Choroid plexus epithelial cell (primary cell): ENCODE data around the gene ECSCR.
A peak's percentile ranks its signal among the peaks of the same experiment; 100 is the strongest.

Experiments
- DNase-seq: peaks from one replicate; pipeline ENCODE4 v3.0.0-alpha.2; 2010; ENCODE audit warnings: low read depth
- H3K4me3 ChIP-seq: 2 replicates; pipeline ENCODE4 v1.5.1; 2011; ENCODE audit warnings: low read depth, mild to moderate bottlenecking, control low read depth, low read length, moderate library complexity
- CTCF ChIP-seq: conservative IDR thresholded peaks from 2 replicates; pipeline ENCODE4 v1.5.1; 2011; ENCODE audit warnings: low read depth, mild to moderate bottlenecking, control low read depth, inconsistent platforms, low read length, moderate library complexity

Gene ECSCR

DNA sequence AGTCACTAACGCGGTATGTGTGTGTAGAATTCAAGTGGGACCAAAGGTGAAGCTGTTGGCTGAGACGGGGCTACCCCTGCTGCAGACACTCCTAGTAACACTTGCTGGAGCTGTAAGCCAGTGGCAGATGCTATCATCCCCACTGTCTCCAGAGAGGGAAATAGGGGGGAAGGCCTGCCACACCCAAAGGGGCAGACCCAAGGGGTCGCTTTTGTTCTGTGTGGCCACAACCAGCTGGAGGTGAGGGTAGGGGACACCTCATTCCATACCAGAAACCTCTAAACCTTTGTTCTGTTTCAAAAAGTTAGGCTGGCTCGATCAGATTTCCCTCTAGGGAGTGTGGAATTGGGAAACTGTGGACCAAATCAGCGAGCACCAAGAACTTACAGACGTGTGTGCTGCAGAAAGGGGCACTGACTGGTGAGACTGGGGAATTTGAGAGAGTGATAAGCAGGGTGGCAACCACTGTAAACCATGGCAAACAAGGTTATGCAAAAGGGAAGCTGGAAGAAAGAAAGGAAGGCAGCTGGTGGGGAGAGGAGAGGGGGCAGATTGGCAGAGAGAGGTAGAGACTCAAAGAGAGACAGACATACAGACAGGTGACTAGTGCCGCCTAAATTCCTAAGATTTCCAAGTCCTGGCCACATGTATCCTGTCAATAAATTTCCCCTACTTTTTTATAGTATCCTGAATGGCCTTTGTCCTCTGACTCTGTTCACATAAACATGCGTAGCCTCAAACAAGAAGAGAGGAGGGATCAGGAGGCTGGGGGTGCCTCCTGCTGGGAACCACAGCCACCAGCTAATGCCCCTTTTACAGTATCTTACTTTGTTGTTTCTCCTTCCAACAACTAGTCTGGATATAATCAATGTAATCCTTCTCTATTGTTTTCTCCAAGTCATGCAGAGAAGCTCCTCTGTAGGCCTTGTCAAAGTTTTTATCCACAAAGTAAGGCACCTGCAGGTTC lies 43.0 kb downstream of the ECSCR start:
- no peak for DNase-seq
- no peak for TF ChIP-seq CTCF
- H3K4me3 ChIP-seq, result no peak overlapping the region

GRCh38 chr5:139418793-139419192 lies 43.8 kb downstream of the ECSCR start:
- H3K4me3 ChIP-seq, result no peak overlapping the region
- no peak for DNase-seq
- no peak for TF ChIP-seq CTCF

DNA sequence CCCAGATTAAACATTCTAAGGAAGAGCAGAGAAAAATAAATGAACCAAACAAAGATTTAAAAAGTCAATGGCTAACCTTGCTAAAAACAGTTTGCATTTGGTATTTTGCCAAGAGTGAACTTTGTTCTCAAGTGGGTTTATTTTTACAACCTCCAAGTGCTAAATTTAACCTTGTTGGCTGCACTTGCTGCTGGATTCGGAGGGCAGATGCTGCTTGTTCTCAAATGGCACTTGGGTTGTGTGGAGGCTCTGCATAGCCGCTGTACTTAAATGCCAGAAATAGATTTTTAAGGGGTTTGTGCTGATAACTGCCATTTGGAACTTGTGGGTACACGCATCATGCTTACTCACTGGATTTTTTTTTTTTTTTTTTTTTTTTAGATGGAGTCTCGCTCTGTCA lies 45.3 kb downstream of the ECSCR start:
- no peak for TF ChIP-seq CTCF
- H3K4me3 ChIP-seq, result no peak overlapping the region

GRCh38 chr5:139416651-139417050 lies 45.9 kb downstream of the ECSCR start:
- DNase-seq, result no peak
- no peak for TF ChIP-seq CTCF
- H3K4me3 ChIP-seq, result no peak overlapping the region

More for the DNA sequence above, 45.3 kb downstream of the ECSCR start:
- DNase-seq, result peak; percentile 80

DNA sequence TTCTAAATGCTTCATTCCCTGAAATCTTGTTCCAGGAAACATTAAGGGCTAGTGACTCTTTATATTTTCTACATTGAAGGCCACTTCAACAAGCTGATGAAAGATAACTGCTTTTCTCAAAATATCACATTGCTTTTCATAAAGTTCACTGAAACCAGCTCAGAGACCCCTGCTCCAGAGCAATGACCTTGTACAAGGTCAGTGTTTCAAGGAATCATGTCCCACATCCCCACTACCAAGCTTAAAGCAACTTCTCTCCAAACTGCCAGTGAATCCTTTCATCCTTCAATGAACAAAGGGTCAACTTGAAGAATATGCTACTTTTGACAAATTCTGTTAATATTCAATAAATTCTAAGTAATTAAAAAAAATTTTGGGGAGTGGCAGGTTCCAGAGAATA lies 46.7 kb downstream of the ECSCR start:
- TF ChIP-seq CTCF, result no peak
- no peak for DNase-seq
- no peak overlapping the region for H3K4me3 ChIP-seq

DNA sequence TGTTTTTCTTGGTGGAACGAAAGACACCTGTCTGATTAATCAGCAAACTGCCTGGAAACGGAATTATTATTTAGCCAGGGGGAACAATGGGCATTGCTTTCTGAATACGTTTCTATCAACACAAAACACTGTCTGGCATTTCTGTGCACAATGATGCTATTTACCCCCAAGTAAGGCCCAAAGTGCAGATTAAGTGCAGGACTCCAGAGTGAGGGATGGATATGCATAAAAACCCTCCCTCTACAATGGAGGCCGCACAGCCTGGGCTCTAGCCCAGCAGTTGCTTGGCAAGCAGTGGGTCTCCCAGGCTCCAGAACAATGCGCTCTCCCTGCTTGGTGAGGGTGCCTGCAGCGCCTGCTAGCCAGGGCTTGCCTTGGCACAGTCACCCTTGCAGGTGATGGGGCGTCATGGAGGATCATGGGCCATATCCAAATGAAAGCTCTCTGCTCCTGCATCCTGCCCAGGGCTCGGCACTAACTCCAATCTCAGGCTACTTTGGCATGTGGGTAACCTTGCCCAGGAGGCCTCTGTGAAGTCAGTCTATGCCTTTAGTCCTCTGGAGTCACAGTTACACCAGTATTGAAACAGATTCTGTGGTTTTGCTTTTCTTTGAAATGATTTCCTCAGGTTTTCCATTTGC lies 47.2 kb downstream of the ECSCR start:
- no peak for TF ChIP-seq CTCF
- no peak overlapping the region for H3K4me3 ChIP-seq
- DNase-seq, result no peak
